MM.1S (cell line): ENCODE data around the gene RABEP1.

Experiments
- DNase-seq: peaks from one replicate; pipeline ENCODE4 v3.0.0-alpha.2; 2015
- H2AFZ ChIP-seq: fragments of 300-600 bp; sonication (generic); 2 replicates; pipeline ENCODE4 v1.6.0; 2016; ENCODE audit warnings: antibody characterized with exemption, low read length
- H3F3A ChIP-seq: fragments of 300-600 bp; sonication (generic); 2 replicates; pipeline ENCODE4 v1.6.1; 2016; ENCODE audit warnings: mild to moderate bottlenecking, antibody characterized with exemption, low read length, moderate library complexity, mixed read lengths; ENCODE audit not compliant: insufficient read depth
- H3K27ac ChIP-seq: fragments of 300-600 bp; sonication (generic); 2 replicates; pipeline ENCODE4 v1.5.1; 2016; ENCODE audit warnings: mild to moderate bottlenecking, low read length
- H3K27me3 ChIP-seq: fragments of 300-600 bp; sonication (generic); replicated peaks from 2 replicates; pipeline ENCODE4 v1.6.0; 2016; ENCODE audit warnings: low read length; ENCODE audit not compliant: insufficient read depth
- H3K36me3 ChIP-seq: fragments of 300-600 bp; sonication (generic); replicated peaks from 2 replicates; pipeline ENCODE4 v1.6.1; 2016; ENCODE audit warnings: mild to moderate bottlenecking, low read length, mixed read lengths; ENCODE audit not compliant: insufficient read depth
- H3K4me1 ChIP-seq: fragments of 300-600 bp; sonication (generic); 2 replicates; pipeline ENCODE4 v1.6.1; 2016; ENCODE audit warnings: low read length, mixed read lengths
- H3K4me2 ChIP-seq: fragments of 300-600 bp; sonication (generic); 2 replicates; pipeline ENCODE4 v1.6.0; 2016; ENCODE audit warnings: low read depth, low read length
- H3K4me3 ChIP-seq: fragments of 300-600 bp; sonication (generic); 2 replicates; pipeline ENCODE4 v1.5.1; 2016; ENCODE audit warnings: low read length, mixed read lengths
- H3K79me2 ChIP-seq: fragments of 300-600 bp; sonication (generic); 2 replicates; pipeline ENCODE4 v1.6.1; 2016; ENCODE audit warnings: mixed run types, low read length, mixed read lengths
- H3K9ac ChIP-seq: fragments of 300-600 bp; sonication (generic); 2 replicates; pipeline ENCODE4 v1.6.1; 2016; ENCODE audit warnings: low read length, mixed read lengths
- H3K9me2 ChIP-seq: fragments of 300-600 bp; sonication (generic); replicated peaks from 2 replicates; pipeline ENCODE4 v1.6.1; 2016; ENCODE audit warnings: mild to moderate bottlenecking, low read length, mixed read lengths; ENCODE audit not compliant: insufficient read depth
- H3K9me3 ChIP-seq: fragments of 300-600 bp; sonication (generic); replicated peaks from 2 replicates; pipeline ENCODE4 v1.6.1; 2016; ENCODE audit warnings: mild to moderate bottlenecking, low read length, mixed read lengths; ENCODE audit not compliant: insufficient read depth
- H4K20me1 ChIP-seq: fragments of 300-600 bp; sonication (generic); 2 replicates; pipeline ENCODE4 v1.6.1; 2016; ENCODE audit warnings: mild to moderate bottlenecking, low read length, moderate library complexity, mixed read lengths; ENCODE audit not compliant: insufficient read depth
- CTCF ChIP-seq: fragments of 300-600 bp; sonication (generic); IDR thresholded peaks from 2 replicates; pipeline ENCODE4 v1.5.1; 2016; ENCODE audit warnings: antibody characterized with exemption, low read length, mixed read lengths
- EZH2 ChIP-seq: fragments of 300-600 bp; sonication (generic); optimal IDR thresholded peaks from 2 replicates; pipeline ENCODE3; 2017; ENCODE audit warnings: low read depth, mild to moderate bottlenecking, antibody characterized with exemption, low read length, mixed read lengths
- EZH2phosphoT487 ChIP-seq: fragments of 300-600 bp; sonication (generic); IDR thresholded peaks from 2 replicates; pipeline ENCODE4 v1.6.1; 2018; ENCODE audit warnings: antibody characterized with exemption, low read length

Gene RABEP1

GRCh38 chr17:5249615-5250014 is 32.5 kb upstream of the RABEP1 start:
- Histone ChIP-seq H3K9me2 (no peaks in the 10 kb centered on the region), H3F3A (no peaks in the 10 kb centered on the region), H3K79me2 (no peaks in the 10 kb centered on the region), H3K27ac (no peak overlapping the region), H3K27me3 (no peaks in the 10 kb centered on the region), H3K9ac (no peak overlapping the region), H2AFZ (no peak overlapping the region), H4K20me1 (no peaks in the 10 kb centered on the region), H3K9me3 (no peaks in the 10 kb centered on the region), H3K4me2 (no peak overlapping the region), H3K4me1 (peaks cover 2% of the 10 kb centered on the region; the same call in 1 of the 2 replicates), H3K36me3 (no peaks in the 10 kb centered on the region), H3K4me3 (no peak overlapping the region)
- peak; percentile 79 for DNase-seq
- TF ChIP-seq EZH2phosphoT487 = no peak
- peak; percentile 63 for TF ChIP-seq CTCF
- TF ChIP-seq EZH2 = no peak

- Histone ChIP-seq H3K27ac (no peak overlapping the region), H3K79me2 (no peaks in the 10 kb centered on the region), H3K9ac (no peak overlapping the region), H3K4me2 (no peak overlapping the region), H3K27me3 (no peaks in the 10 kb centered on the region), H4K20me1 (no peaks in the 10 kb centered on the region), H3F3A (no peaks in the 10 kb centered on the region), H3K4me1 (peaks cover 11% of the 10 kb centered on the region), H3K9me2 (no peaks in the 10 kb centered on the region), H2AFZ (no peak overlapping the region), H3K9me3 (no peaks in the 10 kb centered on the region), H3K4me3 (no peak overlapping the region), H3K36me3 (no peaks in the 10 kb centered on the region)
- TF ChIP-seq EZH2 (no peak), EZH2phosphoT487 (no peak)
- DNase-seq = no peak
Measured at GRCh38 chr17:5254414-5254813, 27.7 kb upstream of the RABEP1 start.

- H3F3A ChIP-seq = no peaks in the 10 kb centered on the region
- no peaks in the 10 kb centered on the region for H3K9me3 ChIP-seq
- no peaks in the 10 kb centered on the region for H3K9me2 ChIP-seq
- peaks cover 11% of the 10 kb centered on the region for H3K4me1 ChIP-seq
- H3K27ac ChIP-seq = no peak overlapping the region
- TF ChIP-seq CTCF (no peak), EZH2phosphoT487 (no peak), EZH2 (no peak)
- no peaks in the 10 kb centered on the region for H3K27me3 ChIP-seq
- H3K4me3 ChIP-seq = no peak overlapping the region
- H3K4me2 ChIP-seq = peak overlapping the region; percentile 29; the same call in 1 of the 2 replicates
- H3K9ac ChIP-seq = no peak overlapping the region
- no peak for DNase-seq
- H3K79me2 ChIP-seq = no peaks in the 10 kb centered on the region
- H4K20me1 ChIP-seq = no peaks in the 10 kb centered on the region
- H2AFZ ChIP-seq = peak overlapping the region; percentile 59
- no peaks in the 10 kb centered on the region for H3K36me3 ChIP-seq
Measured at GRCh38 chr17:5254903-5255521, 27.1 kb upstream of the RABEP1 start.

GRCh38 chr17:5257124-5257523 is 25.0 kb upstream of the RABEP1 start:
- Histone ChIP-seq H3K27me3 (no peaks in the 10 kb centered on the region), H3K4me3 (no peak overlapping the region), H3K4me1 (peaks cover 11% of the 10 kb centered on the region), H3K4me2 (no peak overlapping the region), H3K36me3 (no peaks in the 10 kb centered on the region), H3K79me2 (no peaks in the 10 kb centered on the region), H3K9ac (no peak overlapping the region), H3K9me3 (no peaks in the 10 kb centered on the region), H3K9me2 (no peaks in the 10 kb centered on the region), H3K27ac (no peak overlapping the region), H2AFZ (no peak overlapping the region), H4K20me1 (no peaks in the 10 kb centered on the region), H3F3A (no peaks in the 10 kb centered on the region)
- no peak for TF ChIP-seq CTCF
- no peak for TF ChIP-seq EZH2
- no peak for TF ChIP-seq EZH2phosphoT487
- DNase-seq = no peak
